ENCODE data around the gene TMPRSS6. TPM values are rescaled to one million over a fixed set of nuclear protein-coding genes. Genes with fewer than 3 reads are reported as not detected.

The TMPRSS6 gene
- total and polyA plus RNA-seq, 4 donors = 0.09 to 1.0 (median 0.69) TPM

DNA sequence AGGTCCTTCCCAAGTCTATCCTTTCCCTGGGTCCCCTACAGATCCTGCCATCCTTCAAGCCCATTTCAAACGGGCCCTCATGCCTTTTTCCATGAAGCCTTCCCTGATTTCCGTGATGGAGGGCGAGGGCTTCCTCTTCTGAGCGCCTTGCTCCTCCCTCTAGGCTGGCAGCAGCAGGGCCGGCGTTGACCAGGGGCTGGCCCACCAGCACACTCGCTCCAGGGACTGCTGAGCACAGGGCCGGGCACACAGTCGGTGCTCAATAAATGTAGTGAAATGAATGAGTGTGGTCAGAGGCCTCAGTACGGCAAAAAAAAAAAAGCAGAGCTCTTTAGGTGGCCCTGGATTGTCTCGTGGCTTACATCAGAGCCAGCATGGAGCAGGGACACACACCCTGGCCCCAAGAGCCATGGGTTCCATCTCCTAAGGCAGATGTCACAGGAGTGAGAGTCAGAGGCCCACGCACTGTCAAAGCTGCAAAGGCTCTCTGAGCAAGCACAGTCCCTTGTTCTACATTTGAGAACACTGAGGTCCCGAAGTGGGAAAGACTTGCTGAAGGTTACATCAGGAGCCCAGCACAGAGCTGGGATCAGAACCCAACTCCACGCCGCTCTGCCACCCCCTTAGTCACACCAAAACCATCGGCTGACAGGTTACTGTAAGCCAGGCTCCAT, 37.1 kb upstream of the TMPRSS6 start:
- Histone ChIP-seq H3K4me1 (ENCODE audit: control insufficient read depth in 5 of 5, insufficient read depth in 5 of 5, low read length in 5 of 5) (peaks cover 0 to 3% (median 0%) of the 10 kb centered on the region in 5 donors), H3K36me3 (ENCODE audit: control insufficient read depth in 4 of 4, insufficient read depth in 4 of 4, low read length in 4 of 4) (no peaks in the 10 kb centered on the region), H3K27me3 (ENCODE audit: control insufficient read depth in 3 of 3, insufficient read depth in 3 of 3, low read length in 2 of 3) (peaks cover 0 to 5% (median 0%) of the 10 kb centered on the region in 3 donors), H3K9me3 (ENCODE audit: control insufficient read depth in 4 of 4, insufficient read depth in 3 of 4, low read length in 3 of 4) (no peaks in the 10 kb centered on the region), H3K9ac (ENCODE audit: insufficient read depth in 1 of 2, low read length in 2 of 2) (no peak overlapping the region), H3K4me3 (no peak overlapping the region), H3K27ac (ENCODE audit: low read depth in 1 of 2, low read length in 1 of 2) (no peak overlapping the region)
- TF ChIP-seq, protein P1, sequence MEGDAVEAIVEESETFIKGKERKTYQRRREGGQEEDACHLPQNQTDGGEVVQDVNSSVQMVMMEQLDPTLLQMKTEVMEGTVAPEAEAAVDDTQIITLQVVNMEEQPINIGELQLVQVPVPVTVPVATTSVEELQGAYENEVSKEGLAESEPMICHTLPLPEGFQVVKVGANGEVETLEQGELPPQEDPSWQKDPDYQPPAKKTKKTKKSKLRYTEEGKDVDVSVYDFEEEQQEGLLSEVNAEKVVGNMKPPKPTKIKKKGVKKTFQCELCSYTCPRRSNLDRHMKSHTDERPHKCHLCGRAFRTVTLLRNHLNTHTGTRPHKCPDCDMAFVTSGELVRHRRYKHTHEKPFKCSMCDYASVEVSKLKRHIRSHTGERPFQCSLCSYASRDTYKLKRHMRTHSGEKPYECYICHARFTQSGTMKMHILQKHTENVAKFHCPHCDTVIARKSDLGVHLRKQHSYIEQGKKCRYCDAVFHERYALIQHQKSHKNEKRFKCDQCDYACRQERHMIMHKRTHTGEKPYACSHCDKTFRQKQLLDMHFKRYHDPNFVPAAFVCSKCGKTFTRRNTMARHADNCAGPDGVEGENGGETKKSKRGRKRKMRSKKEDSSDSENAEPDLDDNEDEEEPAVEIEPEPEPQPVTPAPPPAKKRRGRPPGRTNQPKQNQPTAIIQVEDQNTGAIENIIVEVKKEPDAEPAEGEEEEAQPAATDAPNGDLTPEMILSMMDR (IDR thresholded peaks at IDR 0.05; ENCODE audit: control extremely low read depth, extremely low read depth) = no peak
- 75 to 89% methylated on average over 16 of the region's 16 CpGs for WGBS, 2 donors
- ATAC-seq (ENCODE audit: insufficient read depth, low FRiP score) (no peak), DNase-seq (no peak)

DNA sequence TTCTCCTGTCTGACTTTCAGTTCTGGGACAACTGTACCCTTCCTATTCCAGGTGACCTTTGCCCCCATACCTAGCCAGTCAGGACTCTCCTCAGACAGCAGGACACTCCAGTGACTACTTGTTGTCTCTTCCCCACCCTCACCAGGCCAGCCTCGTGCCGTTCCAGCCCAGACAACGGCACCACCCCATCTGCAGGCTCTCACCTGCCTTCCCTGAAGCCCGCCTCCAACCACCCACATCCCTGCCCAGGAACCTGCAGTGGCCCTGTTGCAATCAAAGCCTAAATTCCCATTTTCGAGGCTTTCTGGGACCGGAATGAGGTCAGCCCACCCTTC, 36.5 kb upstream of the TMPRSS6 start:
- Histone ChIP-seq H3K36me3 (ENCODE audit: control insufficient read depth in 4 of 4, insufficient read depth in 4 of 4, low read length in 4 of 4) (no peaks in the 10 kb centered on the region), H3K27ac (ENCODE audit: low read depth in 1 of 2, low read length in 1 of 2) (no peak overlapping the region), H3K9me3 (ENCODE audit: control insufficient read depth in 4 of 4, insufficient read depth in 3 of 4, low read length in 3 of 4) (no peaks in the 10 kb centered on the region), H3K4me3 (no peak overlapping the region), H3K9ac (ENCODE audit: insufficient read depth in 1 of 2, low read length in 2 of 2) (no peak overlapping the region), H3K27me3 (ENCODE audit: control insufficient read depth in 3 of 3, insufficient read depth in 3 of 3, low read length in 2 of 3) (peaks cover 0 to 5% (median 0%) of the 10 kb centered on the region in 3 donors), H3K4me1 (ENCODE audit: control insufficient read depth in 5 of 5, insufficient read depth in 5 of 5, low read length in 5 of 5) (peaks cover 0 to 3% (median 0%) of the 10 kb centered on the region in 5 donors)
- ATAC-seq (ENCODE audit: insufficient read depth, low FRiP score) (no peak), DNase-seq (no peak)
- 59 to 67% methylated on average over 6 of the region's 6 CpGs for WGBS, 2 donors
- TF ChIP-seq, protein P1 (IDR thresholded peaks at IDR 0.05; ENCODE audit: control extremely low read depth, extremely low read depth) = no peak

DNA sequence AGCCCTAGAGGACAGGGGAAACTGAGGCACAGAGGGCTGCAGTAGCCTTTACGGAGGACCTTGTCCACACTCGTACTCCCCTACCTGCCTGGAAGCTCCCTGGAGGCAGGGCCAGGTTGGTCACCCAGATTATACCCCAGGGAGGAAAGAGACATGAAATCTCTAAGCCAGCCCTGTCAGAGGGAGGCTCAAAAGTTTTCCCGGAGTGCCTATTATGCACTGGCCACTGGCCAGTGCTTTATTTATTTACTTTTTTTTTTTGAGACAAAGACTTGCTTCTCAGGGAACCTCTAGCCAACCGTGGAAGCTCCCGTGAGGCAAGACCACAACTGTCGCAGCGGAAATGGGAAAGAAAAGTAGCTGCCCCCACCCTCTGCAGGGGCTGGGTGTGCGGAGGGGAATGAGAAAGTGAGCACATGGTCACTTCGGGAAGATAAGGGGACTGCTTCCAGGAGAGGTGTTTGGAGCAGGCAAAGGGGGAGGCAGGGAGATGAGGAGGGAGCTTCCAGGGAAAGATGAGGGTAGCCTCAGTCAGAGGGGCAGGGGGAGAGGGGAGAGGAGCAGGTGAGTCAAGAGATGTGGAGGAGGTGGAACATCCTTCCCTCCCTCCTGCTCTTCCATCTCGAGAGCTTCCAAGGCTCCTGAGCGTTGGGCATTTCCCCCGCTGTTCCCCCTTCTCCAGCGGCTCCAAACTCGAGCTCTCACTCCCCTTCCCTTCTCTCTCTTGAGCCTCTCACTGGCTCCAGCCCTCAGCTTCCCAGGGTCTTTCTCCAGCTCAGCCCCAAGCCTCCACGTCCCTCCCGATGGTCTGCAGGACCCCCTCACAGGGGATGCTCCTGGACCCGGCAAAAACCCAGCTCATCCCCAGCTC, 35.9 kb upstream of the TMPRSS6 start:
- Histone ChIP-seq H3K9me3 (ENCODE audit: control insufficient read depth in 4 of 4, insufficient read depth in 3 of 4, low read length in 3 of 4) (no peaks in the 10 kb centered on the region), H3K4me3 (no peak overlapping the region), H3K27ac (ENCODE audit: low read depth in 1 of 2, low read length in 1 of 2) (no peak overlapping the region), H3K36me3 (ENCODE audit: control insufficient read depth in 4 of 4, insufficient read depth in 4 of 4, low read length in 4 of 4) (no peaks in the 10 kb centered on the region), H3K27me3 (ENCODE audit: control insufficient read depth in 3 of 3, insufficient read depth in 3 of 3, low read length in 2 of 3) (peaks cover 0 to 5% (median 0%) of the 10 kb centered on the region in 3 donors), H3K4me1 (ENCODE audit: control insufficient read depth in 5 of 5, insufficient read depth in 5 of 5, low read length in 5 of 5) (peaks cover 0 to 3% (median 0%) of the 10 kb centered on the region in 5 donors), H3K9ac (ENCODE audit: insufficient read depth in 1 of 2, low read length in 2 of 2) (no peak overlapping the region)
- ATAC-seq (ENCODE audit: insufficient read depth, low FRiP score) (no peak), DNase-seq (peak in 2 of 3 donors; percentile 18 to 35)
- 33 to 53% methylated on average over 14 to 17 of the region's 17 CpGs for WGBS, 2 donors
- TF ChIP-seq, protein P1 (IDR thresholded peaks at IDR 0.05; ENCODE audit: control extremely low read depth, extremely low read depth) = no peak
